GM12892 (cell line): ENCODE measurements around the gene CSRP3.

ENCODE experiments used
- POLR2A ChIP-seq: IDR thresholded peaks from 2 replicates; pipeline ENCODE4 v1.6.1; 2011; ENCODE audit warnings: low read depth, low read length, control low read depth
- POLR2AphosphoS5 ChIP-seq: IDR thresholded peaks from 2 replicates; pipeline ENCODE4 v1.6.1; 2011; ENCODE audit warnings: low read depth, low read length, control low read depth
- TAF1 ChIP-seq: IDR thresholded peaks from 2 replicates; pipeline ENCODE4 v1.6.1; 2011; ENCODE audit warnings: low read depth, mild to moderate bottlenecking, control low read depth, low read length, borderline replicate concordance

DNA sequence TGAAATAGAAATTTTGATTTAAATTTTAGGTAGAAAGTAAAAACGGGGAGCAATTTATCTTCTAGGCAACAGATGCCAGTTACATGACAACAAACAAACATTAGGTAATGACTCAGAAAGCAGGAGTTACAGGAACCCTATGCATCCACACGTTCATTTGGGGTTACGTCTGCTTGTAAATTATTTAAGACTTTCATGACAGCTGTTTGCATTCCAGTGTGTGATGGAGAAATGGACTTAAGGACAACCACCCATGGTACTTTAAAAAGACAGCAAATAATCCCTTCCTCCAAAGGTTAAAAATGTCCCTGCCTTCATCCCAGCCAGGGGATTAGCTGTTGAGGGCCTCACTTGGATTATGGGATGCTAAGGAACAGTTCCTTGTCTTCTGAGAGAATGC lies 27.2 kb upstream of the CSRP3 start:
- TF ChIP-seq POLR2A = no peak
- no peak for TF ChIP-seq POLR2AphosphoS5
- no peak for TF ChIP-seq TAF1
